Airway epithelial cell (primary cell): ENCODE measurements around the gene SIT1. TPM values are rescaled to one million over a fixed set of nuclear protein-coding genes. Genes with fewer than 3 reads are reported as not detected.

Source experiments
- total RNA-seq: library from RNA; depleted of rRNA; stranded (reverse); fragments of >200 nt; gene quantifications from 2 replicates; pipeline ENCODE4 v1.2.3, GENCODE V29; 2015

Gene SIT1, protein sequence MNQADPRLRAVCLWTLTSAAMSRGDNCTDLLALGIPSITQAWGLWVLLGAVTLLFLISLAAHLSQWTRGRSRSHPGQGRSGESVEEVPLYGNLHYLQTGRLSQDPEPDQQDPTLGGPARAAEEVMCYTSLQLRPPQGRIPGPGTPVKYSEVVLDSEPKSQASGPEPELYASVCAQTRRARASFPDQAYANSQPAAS
- not detected in 2 replicates for total RNA-seq

DNA sequence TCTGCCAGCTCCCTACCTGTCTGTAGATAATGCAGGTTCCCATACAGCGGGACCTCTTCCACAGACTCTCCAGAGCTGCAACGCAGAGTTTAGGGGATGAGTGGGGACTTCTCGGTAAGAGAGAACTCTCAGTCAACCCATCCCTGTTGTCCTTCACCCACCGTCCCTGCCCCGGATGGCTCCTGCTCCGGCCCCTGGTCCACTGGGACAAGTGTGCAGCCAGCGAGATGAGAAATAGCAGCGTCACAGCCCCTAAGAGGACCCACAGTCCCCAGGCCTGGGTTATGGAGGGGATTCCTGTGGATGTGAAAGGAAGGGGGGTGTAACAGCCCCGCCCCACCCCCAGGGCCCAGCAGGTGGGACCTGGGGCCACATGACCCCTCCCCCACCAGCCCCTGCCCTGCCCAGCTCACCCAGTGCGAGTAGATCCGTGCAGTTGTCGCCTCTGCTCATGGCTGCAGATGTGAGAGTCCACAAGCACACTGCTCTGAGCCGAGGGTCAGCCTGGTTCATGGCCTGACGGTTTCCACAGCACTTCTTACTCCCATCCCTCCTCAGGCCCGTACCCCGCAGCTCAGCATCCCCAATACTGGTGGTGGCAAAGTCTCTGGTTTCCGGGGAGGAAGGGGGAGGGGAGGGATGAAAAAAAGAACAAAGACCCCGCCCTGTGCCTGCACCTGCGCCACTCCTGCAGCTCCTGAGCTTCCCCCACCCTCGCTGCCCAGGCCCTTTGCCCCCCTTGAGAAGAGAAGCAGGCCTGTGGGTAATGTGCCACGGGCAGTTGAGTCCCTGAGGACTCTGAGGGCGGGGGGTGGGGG, at the start of gene SIT1:
SIT1 (minus strand) TSS at position 591 of the 818 bp plus-strand sequence; CDS start at position 513, 78 bp downstream.

GRCh38 chr9:35689542-35690293, 39.0 kb upstream of the SIT1 start, which contains the start of gene TPM2:
Gene TPM2, minus strand, starts transcription at chr9:35689925. Its CDS starts 108 bp downstream, at chr9:35689817.

GRCh38 chr9:35673132-35674024, 22.6 kb upstream of the SIT1 start, which contains the start of gene CA9:
Gene CA9, plus strand, starts transcription at chr9:35673928. Its CDS starts 32 bp downstream, at chr9:35673960.

DNA sequence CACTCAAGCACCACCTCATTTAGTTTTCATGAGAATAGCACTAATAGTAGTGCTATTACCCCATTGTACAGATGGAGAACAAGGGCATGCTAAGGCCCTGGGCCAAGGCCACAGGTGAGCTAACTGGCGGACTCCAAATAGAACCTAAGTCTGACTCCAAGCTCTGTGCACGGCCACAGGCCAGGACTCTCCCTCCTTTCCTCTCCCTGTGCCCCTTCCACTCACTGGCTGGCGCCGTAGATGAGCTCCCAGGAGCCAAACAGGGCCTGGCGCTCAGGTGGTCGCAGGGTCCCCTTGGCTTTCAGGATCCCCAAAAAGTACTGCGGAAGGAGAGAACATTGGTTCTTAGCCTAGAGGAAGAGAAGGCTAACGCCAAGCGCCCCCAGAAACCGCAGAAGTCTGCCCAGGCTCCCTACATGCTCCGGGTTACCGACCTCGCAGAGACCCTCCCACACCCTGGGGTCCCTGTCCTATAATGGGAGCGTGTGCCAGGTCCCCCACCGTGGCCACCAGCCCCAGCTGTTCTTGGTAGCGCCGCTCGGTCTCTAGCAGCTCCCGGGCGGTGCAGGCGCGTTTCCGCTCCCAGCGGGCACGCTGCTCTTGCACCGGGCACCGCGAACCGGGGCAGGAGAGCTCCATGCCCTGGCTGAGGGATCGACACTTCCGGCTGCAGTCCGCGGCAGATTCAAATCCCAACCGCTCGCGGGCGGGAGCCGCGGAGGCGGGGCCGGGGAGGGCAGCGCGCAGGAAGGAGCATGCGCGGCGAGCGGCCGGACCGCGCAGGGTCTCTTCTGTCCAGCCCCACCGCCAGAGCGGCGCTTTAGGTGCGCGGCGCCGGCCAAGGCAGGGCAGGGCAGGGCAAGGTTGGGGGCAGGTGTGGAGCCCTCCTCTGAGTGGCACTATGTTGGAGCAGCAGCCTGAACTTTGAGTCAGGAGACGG, 14.1 kb upstream of the SIT1 start, which contains the start of gene ARHGEF39:
ARHGEF39 (minus strand) TSS at position 665 of the 940 bp plus-strand sequence; CDS start at position 639, 26 bp downstream.

DNA sequence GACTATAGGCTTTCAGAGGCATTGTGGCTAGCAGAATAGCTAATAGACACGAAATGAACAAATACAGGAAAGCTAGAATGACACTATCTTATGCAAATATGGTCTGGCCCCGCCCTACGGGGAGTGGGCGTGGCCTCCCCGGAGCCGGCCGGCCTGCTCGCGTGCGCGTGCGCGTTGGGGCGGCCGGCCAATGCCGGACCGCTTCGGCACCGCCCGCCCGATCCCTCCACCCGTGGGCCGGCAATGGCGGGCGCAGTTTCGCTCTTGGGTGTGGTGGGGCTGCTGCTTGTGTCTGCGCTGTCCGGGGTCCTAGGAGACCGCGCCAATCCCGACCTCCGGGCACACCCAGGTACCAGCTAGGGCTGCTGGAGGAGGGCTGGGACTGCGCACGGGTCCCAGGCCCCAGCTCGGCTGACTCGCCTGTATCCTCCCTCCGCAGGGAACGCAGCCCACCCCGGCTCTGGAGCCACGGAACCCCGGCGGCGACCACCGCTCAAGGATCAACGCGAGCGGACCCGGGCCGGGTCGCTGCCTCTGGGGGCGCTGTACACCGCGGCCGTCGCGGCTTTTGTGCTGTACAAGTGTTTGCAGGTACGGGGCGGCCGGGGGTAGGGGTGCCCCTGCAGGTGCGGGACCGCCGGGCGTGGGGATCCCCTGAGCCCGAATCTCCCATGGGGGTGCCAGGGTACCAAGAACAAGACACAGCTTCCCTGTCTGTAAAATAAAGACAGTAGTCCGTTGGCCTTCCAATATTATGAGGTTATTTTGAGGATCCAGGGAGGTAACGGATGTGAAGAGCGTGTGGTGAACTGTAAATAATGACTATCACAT, 7.6 kb upstream of the SIT1 start, which contains the start of gene CCDC107:
CCDC107 (plus strand) TSS at position 156 of the 831 bp plus-strand sequence; CDS start at position 244, 88 bp downstream.

GRCh38 chr9:35657546-35658136, 6.9 kb upstream of the SIT1 start, which contains the start of gene RMRP:
Gene RMRP, minus strand, starts transcription at chr9:35658019.

DNA sequence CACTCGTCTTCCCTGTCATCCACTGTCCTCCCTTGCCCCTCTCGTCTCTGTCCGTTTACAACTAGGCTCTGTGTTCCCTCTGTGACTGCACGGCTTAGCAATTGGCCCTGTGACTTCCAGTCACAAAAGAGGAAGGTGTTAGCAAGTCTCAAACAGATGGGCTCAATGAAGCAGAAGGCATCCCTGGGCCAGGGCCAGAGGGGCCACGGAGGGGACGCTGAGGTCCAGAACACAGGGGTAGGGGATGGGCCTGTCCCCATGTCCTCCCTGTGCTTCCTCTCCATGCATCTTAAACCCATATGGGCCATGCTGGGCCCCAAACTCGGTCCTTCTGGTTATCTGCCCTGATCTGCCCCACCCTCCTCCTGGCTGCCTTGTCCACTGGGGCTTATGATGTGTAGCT, 32.4 kb downstream of the SIT1 start, which contains the start of gene CD72:
CD72 (minus strand) TSS at position 89 of the 403 bp plus-strand sequence. CDS start 110 bp downstream, outside the sequence.

DNA sequence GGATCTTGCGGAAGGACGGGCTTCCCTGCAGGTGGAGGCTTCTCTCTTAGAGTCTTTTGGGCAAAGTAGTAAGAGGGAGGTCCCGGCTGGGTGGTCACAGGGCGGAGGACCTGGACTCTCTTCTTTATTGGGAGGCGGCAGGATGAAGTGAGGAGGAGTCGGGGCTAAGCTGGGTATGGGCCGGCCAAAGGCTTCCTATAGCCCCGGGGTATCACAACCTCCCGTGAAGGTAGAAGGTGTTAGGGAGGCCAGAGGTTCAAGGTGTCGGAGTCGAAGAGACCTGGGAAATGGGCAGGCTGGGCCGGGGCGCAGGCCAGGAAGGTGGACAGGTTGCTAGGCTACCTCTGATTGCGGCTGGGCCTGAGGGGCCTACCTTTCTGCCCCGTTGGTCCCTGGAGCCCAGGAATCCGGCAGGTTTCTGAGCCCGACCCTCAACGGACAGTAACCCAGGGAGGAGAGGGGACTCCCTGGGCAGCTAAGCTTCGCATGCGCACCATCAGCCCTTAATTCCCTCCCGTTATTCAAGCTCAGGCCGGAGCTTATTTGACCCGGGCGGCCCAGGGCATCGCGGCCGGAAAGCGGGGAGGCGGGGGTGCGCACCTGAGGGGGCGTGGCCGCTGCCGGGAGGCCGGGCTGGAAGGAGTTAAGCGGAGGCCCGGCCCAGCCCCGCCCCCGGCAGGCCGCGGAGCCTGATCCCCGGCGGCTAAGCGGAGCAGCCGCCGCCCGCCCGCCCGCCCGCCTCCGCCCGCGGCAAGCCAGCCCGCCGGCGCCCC, 46.0 kb downstream of the SIT1 start, which contains the start of gene TESK1:
TESK1 (plus strand) TSS at position 685 of the 773 bp plus-strand sequence. CDS start 358 bp downstream, outside the sequence.

Other genes starting within 250 kb of the SIT1 start
- gene RUSC2, start 160.8 kb downstream of the SIT1 start, total RNA-seq: 10.3 and 14.2 TPM in 2 replicates
- gene TESK1, start 45.7 kb downstream of the SIT1 start, total RNA-seq: 10.0 and 16.8 TPM in 2 replicates
- 0.56 TPM in 1 of 2 replicates, not detected in the other for gene CD72, start 32.5 kb downstream of the SIT1 start, total RNA-seq
- 4,407 and 7,542 TPM in 2 replicates for gene RMRP, start 7.1 kb upstream of the SIT1 start, total RNA-seq
- 8.7 and 13.0 TPM in 2 replicates for gene CCDC107, start 7.4 kb upstream of the SIT1 start, total RNA-seq
- 5.5 and 6.5 TPM in 2 replicates for gene ARHGEF39, start 14.3 kb upstream of the SIT1 start, total RNA-seq
- 39.5 and 44.6 TPM in 2 replicates for gene CA9, start 23.0 kb upstream of the SIT1 start, total RNA-seq
- 256 and 320 TPM in 2 replicates for gene TPM2, start 39.0 kb upstream of the SIT1 start, total RNA-seq
- 102 and 136 TPM in 2 replicates for gene TLN1, start 81.3 kb upstream of the SIT1 start, total RNA-seq
- 41.8 and 47.8 TPM in 2 replicates for gene CREB3, start 81.7 kb upstream of the SIT1 start, total RNA-seq
- gene GBA2, start 98.3 kb upstream of the SIT1 start, total RNA-seq: 22.4 and 23.6 TPM in 2 replicates
- 14.4 and 17.4 TPM in 2 replicates for gene RGP1, start 98.4 kb upstream of the SIT1 start, total RNA-seq
- not detected in 2 replicates for gene MSMP, start 103.3 kb upstream of the SIT1 start, total RNA-seq
- 4.0 and 12.5 TPM in 2 replicates for gene NPR2, start 140.7 kb upstream of the SIT1 start, total RNA-seq
- not detected in 2 replicates for gene SPAG8, start 161.3 kb upstream of the SIT1 start, total RNA-seq
- gene HINT2, start 164.1 kb upstream of the SIT1 start, total RNA-seq: 19.9 and 24.8 TPM in 2 replicates
- not detected in 2 replicates for gene FAM221B, start 177.8 kb upstream of the SIT1 start, total RNA-seq
- 4.5 and 5.7 TPM in 2 replicates for gene TMEM8B, start 178.3 kb upstream of the SIT1 start, total RNA-seq
- gene OR13J1, start 219.5 kb upstream of the SIT1 start, total RNA-seq: not detected in 2 replicates